PC-9 (cell line): ENCODE results near the gene MICAL2. TPM values are rescaled to one million over a fixed set of nuclear protein-coding genes. Genes with fewer than 3 reads are reported as not detected.

Source experiments
- BruUV-seq: library from RNA; stranded (reverse); fragments of 400-500 nt; replicated peaks from 2 replicates; lab custom pipeline; 2021; lab: Mats Ljungman, UMichigan
- CTCF ChIA-PET: fragments of 300-600 bp; sonication (Branson Sonifier 250); formaldehyde crosslinking; loops from one replicate; lab custom pipeline; 2022; ENCODE audit warnings: antibody characterized with exemption; lab: Charles Lee
- POLR2A ChIA-PET: fragments of 300-600 bp; sonication (Branson Sonifier 250); formaldehyde crosslinking; loops from one replicate; lab custom pipeline; 2022; ENCODE audit warnings: antibody characterized with exemption; ENCODE audit not compliant: unreplicated experiment; lab: Charles Lee
- DNase-seq, 2 experiments: peaks; one replicate each; pipeline versions ENCODE4 v3.0.0 to v3.0.0-alpha.2; 2015 to 2022; ENCODE audit warnings: mixed read lengths in 1 of 2
- H2AFZ ChIP-seq: fragments of 200-600 bp; sonication (generic); 2 replicates; pipeline ENCODE4 v1.8.1; 2017; ENCODE audit warnings: antibody characterized with exemption
- H3F3A ChIP-seq: fragments of 200-600 bp; sonication (generic); 2 replicates; pipeline ENCODE4 v1.8.1; 2017; ENCODE audit warnings: antibody characterized with exemption, mild to moderate bottlenecking, low read depth; ENCODE audit not compliant: insufficient read depth
- H3K27ac ChIP-seq: fragments of 200-600 bp; sonication (generic); 2 replicates; pipeline ENCODE4 v1.6.1; 2016; ENCODE audit warnings: mixed run types
- H3K27me3 ChIP-seq: fragments of 200-600 bp; sonication (generic); 2 replicates; pipeline ENCODE4 v1.6.1; 2016; ENCODE audit warnings: low read depth, mixed run types; ENCODE audit not compliant: insufficient read depth
- H3K36me3 ChIP-seq: fragments of 200-600 bp; sonication (generic); 2 replicates; pipeline ENCODE4 v1.6.1; 2016; ENCODE audit warnings: low read depth, mixed run types
- H3K4me1 ChIP-seq: fragments of 200-600 bp; sonication (generic); replicated peaks from 2 replicates; pipeline ENCODE4 v1.6.1; 2016; ENCODE audit warnings: mixed run types; ENCODE audit not compliant: insufficient read depth
- H3K4me2 ChIP-seq: fragments of 200-600 bp; sonication (generic); 2 replicates; pipeline ENCODE4 v1.6.1; 2017; ENCODE audit warnings: mixed run types
- H3K4me3 ChIP-seq: fragments of 200-600 bp; sonication (generic); 2 replicates; pipeline ENCODE4 v1.6.1; 2016; ENCODE audit warnings: mixed run types
- H3K79me2 ChIP-seq: fragments of 200-600 bp; sonication (generic); 2 replicates; pipeline ENCODE4 v1.6.1; 2017; ENCODE audit warnings: low read depth, mixed run types
- H3K9me2 ChIP-seq: fragments of 200-600 bp; sonication (generic); 2 replicates; pipeline ENCODE4 v1.8.1; 2017; ENCODE audit warnings: mild to moderate bottlenecking; ENCODE audit not compliant: insufficient read depth
- H3K9me3 ChIP-seq: fragments of 200-600 bp; sonication (generic); 2 replicates; pipeline ENCODE4 v1.8.1; 2016; ENCODE audit warnings: low read depth; ENCODE audit not compliant: insufficient read depth
- H4K20me1 ChIP-seq: fragments of 200-600 bp; sonication (generic); 2 replicates; pipeline ENCODE4 v1.8.1; 2017; ENCODE audit not compliant: insufficient read depth
- CTCF ChIP-seq: fragments of 200-600 bp; sonication (generic); conservative IDR thresholded peaks from 2 replicates; pipeline ENCODE4 v1.6.1; 2017; ENCODE audit warnings: mixed run types, antibody characterized with exemption, mild to moderate bottlenecking, moderate library complexity
- EZH2 ChIP-seq: fragments of 200-600 bp; sonication (generic); IDR thresholded peaks from 2 replicates; pipeline ENCODE4 v1.8.0; 2017; ENCODE audit warnings: antibody characterized with exemption, low read depth
- intact Hi-C: fragments of 100-400 bp; cut with micrococcal nuclease; formaldehyde crosslinking; loops from one replicate; pipeline ENCODE4 v1.10.0; 2022; ENCODE audit not compliant: unreplicated experiment
- total RNA-seq: library from RNA; stranded (reverse); gene quantifications from 2 replicates; pipeline ENCODE4 v1.2.3, GENCODE V29; 2021

The MICAL2 gene
- total RNA-seq, 1 experiment from 2014 or later = 32.4 TPM

DNA sequence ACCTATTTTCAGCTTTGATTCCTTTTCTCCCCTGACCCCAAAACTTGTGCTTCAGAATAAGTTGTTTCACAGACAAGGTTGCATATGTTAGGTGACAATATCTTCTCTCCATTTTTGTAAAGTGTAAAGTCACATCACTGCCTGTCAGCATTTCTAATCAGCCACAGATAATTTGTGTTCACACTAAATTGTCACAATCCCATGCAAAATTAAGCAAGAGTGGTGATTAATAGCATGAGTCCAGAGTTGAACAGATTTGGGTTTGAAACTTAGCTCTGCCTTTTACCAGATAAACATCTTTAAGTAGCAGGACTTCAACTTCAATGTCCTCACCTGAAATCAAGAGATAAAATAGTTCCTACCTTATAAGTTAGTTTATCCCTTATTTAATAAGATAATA lies 80.1 kb downstream of the MICAL2 start:
- Histone ChIP-seq H4K20me1 (no peaks in the 10 kb centered on the region), H3K4me2 (no peak overlapping the region), H3K27me3 (no peaks in the 10 kb centered on the region), H3K27ac (no peak overlapping the region), H3K79me2 (no peaks in the 10 kb centered on the region), H3K36me3 (0 out of 2 replicates have a peak, but pooled peaks cover 5% of the 10 kb centered on the region), H2AFZ (no peak overlapping the region), H3K4me3 (no peak overlapping the region), H3K9me3 (no peaks in the 10 kb centered on the region), H3K9me2 (no peaks in the 10 kb centered on the region), H3F3A (peaks cover 10% of the 10 kb centered on the region; the same call in 1 of the 2 replicates), H3K4me1 (no peaks in the 10 kb centered on the region; the same call in 1 of the 2 replicates)
- POLR2A ChIA-PET = no interaction called here
- intact Hi-C loops = no loop called here
- DNase-seq = no peak
- BruUV-seq = no TSS peak
- TF ChIP-seq EZH2 = no peak
- TF ChIP-seq CTCF = no peak
- CTCF ChIA-PET = no interaction called here

DNA sequence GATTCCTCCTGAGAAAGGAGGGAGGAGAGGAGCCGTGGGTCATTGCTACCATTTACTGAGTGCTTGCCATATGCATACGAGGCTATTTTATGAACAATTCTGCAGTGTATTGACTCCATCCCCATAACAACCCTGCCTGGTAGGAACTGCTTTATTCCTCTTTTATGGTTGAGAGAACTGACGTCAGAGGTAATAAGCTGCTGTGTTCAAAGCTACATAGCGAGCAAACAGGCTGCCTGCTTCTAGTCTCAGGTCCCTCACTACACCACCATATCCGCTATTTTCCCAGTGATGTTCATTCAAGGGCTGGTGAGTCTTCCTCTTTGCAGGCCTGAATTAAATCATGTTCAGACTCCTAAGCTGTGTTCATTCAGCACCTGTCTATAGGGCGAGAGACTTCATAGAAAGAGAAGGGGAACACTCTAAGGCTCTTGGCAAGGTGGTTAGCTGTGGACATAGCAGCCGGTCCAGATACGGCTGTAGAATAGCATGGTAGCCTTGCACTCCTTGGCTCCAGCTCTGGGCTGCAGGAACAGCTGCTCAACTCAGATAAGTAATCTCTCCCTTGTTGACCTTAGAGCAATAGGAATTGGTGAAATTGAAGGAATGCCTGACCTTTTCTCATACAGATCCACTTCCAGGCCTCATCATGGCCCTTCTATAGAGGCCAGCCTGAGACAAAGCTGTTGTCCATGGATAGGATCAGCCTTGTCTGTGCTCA lies 82.6 kb downstream of the MICAL2 start:
- H3K4me3 ChIP-seq = no peak overlapping the region
- TF ChIP-seq CTCF = no peak
- TF ChIP-seq EZH2 = no peak

GRCh38 chr11:12193515-12194336 lies 83.3 kb downstream of the MICAL2 start:
- H4K20me1 ChIP-seq = no peaks in the 10 kb centered on the region
- H3K4me1 ChIP-seq = no peaks in the 10 kb centered on the region; the same call in 1 of the 2 replicates
- no peaks in the 10 kb centered on the region for H3K9me2 ChIP-seq
- H3K27me3 ChIP-seq = no peaks in the 10 kb centered on the region
- H3K4me2 ChIP-seq = no peak overlapping the region
- H3F3A ChIP-seq = peaks cover 5% of the 10 kb centered on the region; the same call in 1 of the 2 replicates
- POLR2A ChIA-PET = interaction anchor here (0.6 kb wide), 1 partner anchor 45 kb away, joined by 13 read pairs; no protein-coding TSS in a partner anchor
- CTCF ChIA-PET = no interaction called here
- no peak overlapping the region for H2AFZ ChIP-seq
- no peaks in the 10 kb centered on the region for H3K79me2 ChIP-seq
- H3K27ac ChIP-seq = no peak overlapping the region
- H3K36me3 ChIP-seq = 0 out of 2 replicates have a peak, but pooled peaks cover under 1% of the 10 kb centered on the region
- BruUV-seq = no TSS peak
- DNase-seq = no peak
- no peak overlapping the region for H3K4me3 ChIP-seq
- H3K9me3 ChIP-seq = no peaks in the 10 kb centered on the region
- TF ChIP-seq EZH2 (no peak), CTCF (no peak)
- intact Hi-C loops = no loop called here

More for the DNA sequence above, 82.6 kb downstream of the MICAL2 start:
- no peaks in the 10 kb centered on the region for H3K79me2 ChIP-seq
- no TSS peak for BruUV-seq
- H3K4me2 ChIP-seq = no peak overlapping the region
- ChIA-PET POLR2A (no interaction called here), CTCF (no interaction called here)
- no peaks in the 10 kb centered on the region; the same call in 1 of the 2 replicates for H3K4me1 ChIP-seq
- DNase-seq = no peak
- H3K9me3 ChIP-seq = no peaks in the 10 kb centered on the region
- no peaks in the 10 kb centered on the region for H3K9me2 ChIP-seq
- no peaks in the 10 kb centered on the region for H3K27me3 ChIP-seq
- H4K20me1 ChIP-seq = no peaks in the 10 kb centered on the region
- intact Hi-C loops = no loop called here
- peaks cover 5% of the 10 kb centered on the region; the same call in 1 of the 2 replicates for H3F3A ChIP-seq
- H3K36me3 ChIP-seq = 0 out of 2 replicates have a peak, but pooled peaks cover 5% of the 10 kb centered on the region
- H2AFZ ChIP-seq = no peak overlapping the region
- H3K27ac ChIP-seq = no peak overlapping the region
